Measurements from ENCODE around the gene PPL.
"Not testable (repeated sequence)": the region's sequence is repeated elsewhere in the genome, so short reads cannot be mapped to it uniquely, and the experiment has no call there.

The PPL gene

DNA sequence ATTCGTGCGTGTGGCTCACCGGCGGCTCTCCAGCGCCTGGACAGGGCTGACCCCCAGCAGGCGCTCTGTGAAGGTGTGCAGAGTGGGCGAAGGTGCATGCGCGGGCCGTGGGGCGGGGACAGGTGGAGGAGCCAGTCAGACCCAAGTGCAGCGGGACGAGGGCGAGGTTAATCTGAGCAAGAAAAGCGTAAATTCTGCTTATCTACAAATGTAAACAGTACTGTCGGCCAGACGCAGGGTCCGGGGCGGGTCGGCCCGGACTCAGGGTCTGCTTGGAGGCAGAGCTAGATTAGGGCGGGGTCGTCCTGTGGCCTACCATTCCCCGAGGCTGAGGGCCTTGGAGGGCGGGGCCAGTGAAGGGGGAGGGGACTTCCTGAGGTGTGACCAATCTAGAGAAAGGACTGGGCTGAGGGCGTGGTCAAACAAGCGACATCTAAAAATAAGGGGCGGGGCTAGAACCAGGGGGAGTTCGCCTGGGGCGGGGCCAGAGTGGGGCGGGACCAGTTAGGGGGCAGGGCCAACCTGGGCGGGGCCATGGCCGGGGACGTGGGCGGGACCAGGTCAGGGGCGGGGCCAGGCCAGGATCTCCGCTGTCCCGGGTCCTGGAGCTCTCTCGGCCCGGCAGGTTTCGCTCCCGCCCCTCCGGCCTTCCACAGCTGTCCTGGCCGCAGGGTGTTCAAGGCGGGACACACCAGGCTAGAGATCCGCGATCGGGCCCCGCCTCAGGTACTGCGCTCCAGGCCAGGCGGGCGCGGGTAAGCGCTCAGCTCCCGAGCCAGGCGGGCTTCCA, 21.0 kb upstream of the PPL start, which contains the start of gene SEC14L5:
Gene SEC14L5, plus strand, starts transcription at position 611 of the 790 bp plus-strand sequence. CDS start 994 bp downstream, outside the sequence.
- DNase-seq = peak; percentile 97

DNA sequence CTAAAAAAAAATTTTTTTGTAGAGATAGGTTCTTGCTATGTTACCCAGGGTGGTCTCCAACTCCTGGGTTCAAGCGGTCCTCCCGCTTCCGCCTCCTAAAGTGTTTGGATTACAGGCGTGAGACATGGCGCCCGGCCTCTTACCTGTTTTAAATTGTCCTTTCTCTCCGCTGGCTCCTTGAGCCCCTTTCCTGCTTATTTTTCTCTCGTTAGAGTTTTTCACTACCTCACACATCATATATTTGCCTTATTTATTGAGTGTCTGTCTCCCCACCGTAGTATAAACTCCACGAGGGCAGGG, 20.4 kb upstream of the PPL start:
- no peak for DNase-seq

DNA sequence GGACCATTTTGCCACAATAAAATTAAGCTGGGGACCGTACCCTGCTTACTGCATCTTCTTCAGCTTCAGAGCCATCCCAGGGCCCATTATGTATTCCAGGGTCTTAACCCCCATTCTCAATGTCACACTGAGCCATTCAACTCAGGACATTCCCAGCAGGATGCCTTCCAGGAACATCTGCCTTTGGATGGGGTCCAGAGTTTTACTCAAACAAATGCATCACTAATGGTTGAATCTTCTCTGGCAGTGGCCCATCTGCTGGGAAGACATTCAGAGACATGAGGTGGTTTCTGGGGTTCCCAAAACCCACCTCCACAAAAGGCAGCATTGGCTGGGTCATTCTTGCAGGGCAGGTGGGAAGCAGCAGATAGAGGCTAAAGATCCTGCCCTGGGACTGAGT, 17.8 kb upstream of the PPL start:
- DNase-seq = no peak

DNA sequence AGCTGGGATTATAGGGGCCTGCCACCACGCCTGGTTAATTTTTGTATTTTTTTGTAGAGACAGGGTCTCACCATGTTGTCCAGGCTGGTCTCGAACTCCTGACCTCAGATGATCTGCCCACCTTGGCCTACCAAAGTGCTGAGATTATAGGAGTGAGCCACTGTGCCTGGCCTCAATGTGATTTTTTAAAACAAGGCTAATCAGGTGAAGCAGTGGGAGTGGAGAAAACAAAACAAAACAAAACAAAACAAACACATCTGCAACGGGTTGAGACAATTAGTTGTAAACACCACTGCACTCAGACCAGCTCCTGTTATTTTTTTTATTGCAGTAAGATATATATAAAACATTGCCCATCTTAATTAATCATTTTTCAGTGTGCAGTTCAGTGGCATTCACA, 14.6 kb upstream of the PPL start:
- not testable (repeated sequence) for DNase-seq

DNA sequence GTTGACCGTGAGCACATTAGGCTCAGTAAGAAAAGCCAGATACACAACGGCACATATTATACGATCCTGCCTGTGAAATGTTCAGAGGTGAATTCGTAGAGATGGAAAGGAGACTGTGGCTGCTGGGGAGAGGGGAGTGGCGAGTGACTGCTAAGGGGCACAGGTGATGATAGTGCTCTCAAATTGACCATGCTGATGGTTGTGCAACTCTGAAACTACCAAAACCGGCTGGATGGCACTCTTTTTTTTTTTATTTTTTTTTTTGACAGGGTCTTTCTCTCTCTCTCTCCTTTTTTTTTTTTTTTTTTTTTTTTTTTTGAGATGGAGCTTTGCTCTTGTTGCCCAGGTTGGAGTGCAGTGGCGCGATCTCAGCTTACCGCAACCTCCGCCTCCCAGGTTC, 13.0 kb upstream of the PPL start:
- no peak for DNase-seq

DNA sequence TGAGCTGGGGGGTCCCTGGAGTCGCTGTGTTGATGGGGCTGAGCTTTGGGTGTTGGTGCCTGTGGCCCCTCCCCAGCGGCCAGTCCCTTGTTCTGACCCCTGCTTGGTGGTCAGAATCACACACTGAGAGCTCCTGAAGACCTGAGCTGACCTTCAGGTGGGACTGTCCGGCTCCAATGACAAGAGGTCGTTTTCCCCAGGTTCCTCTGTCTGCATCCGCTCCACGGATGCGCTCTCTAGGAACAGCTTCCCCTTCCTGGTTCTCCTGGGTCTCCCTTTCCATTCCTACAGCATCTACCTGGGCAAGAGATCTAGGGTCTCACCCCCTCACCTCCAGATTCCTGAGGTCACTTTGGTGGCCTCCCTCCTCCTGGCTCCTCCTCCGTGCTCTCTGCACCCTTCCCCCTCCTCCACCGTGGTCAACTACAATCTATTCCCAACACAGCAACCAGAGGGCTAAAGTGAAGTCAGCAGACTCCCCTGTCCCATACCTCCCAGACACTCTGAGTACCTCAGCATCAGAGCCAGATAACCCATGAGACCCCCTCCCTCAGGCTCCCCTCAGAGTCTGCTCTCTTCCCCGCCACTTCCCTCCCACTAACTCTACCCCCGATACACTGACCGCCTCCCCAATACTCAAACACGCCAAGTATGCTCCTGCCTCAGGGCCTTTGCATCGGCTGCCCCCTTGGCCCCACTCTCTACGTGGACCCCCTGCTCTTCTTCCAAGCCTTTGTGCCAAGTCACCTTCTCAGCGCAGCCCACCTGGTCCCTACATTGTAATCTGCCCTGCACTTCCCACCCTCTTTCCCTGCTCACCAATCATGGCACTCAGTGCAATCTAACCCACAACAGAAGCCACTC, 12.2 kb upstream of the PPL start:
- DNase-seq = no peak

DNA sequence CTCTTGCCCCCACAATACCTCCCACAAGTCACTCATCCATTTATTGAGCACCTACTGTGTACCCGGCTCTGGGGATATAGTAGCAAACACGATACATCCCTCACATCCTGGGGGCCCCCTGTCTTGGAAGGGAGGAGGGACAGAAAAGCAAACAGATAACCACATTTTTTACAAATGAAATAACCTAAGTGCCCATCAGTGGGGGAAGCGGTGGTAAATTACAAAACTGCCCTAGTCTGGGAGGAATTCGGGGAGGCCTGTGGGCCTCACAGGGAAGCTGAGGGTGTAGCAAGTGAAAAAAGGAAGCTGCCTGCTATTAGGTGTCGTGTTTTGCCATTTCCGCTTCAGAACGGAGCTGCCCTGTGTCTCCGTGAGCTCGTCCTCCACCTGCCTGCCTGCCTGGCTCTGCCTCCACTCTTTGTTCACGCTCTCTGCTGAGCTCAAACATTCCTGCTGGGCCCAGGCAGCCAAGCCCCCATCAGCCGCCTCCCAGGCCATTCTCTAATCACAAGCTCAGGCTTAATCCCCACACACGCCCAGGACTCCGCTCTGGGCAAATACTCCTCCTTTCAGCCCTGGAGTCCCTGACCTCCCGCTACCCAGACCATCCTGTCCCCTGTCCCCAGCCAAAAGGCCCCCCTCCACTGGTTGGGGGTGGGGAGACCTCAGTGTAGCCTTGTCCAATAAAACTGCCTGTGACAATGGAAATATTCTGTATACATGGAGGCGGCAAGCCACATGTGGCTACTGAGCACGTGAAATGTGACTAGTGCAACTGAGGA, 11.0 kb upstream of the PPL start:
- no peak for DNase-seq

DNA sequence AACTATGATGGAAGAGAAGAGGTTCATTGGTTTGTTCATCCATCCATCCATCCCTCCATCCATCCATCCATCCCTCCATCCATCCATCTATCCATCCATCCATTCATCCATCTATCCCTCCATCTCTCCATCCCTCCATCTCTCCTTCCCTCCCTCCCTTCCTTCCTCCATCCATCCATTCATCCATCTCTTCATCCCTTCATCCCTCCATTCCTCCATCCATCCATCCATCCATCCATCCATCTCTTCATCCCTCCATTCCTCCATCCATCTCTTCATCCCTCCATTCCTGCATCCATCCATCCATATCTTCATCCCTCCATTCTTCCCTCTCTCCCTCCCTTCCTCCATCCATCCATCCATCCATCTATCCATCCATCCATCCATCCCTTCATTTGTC, 10.0 kb upstream of the PPL start:
- no peak for DNase-seq

DNA sequence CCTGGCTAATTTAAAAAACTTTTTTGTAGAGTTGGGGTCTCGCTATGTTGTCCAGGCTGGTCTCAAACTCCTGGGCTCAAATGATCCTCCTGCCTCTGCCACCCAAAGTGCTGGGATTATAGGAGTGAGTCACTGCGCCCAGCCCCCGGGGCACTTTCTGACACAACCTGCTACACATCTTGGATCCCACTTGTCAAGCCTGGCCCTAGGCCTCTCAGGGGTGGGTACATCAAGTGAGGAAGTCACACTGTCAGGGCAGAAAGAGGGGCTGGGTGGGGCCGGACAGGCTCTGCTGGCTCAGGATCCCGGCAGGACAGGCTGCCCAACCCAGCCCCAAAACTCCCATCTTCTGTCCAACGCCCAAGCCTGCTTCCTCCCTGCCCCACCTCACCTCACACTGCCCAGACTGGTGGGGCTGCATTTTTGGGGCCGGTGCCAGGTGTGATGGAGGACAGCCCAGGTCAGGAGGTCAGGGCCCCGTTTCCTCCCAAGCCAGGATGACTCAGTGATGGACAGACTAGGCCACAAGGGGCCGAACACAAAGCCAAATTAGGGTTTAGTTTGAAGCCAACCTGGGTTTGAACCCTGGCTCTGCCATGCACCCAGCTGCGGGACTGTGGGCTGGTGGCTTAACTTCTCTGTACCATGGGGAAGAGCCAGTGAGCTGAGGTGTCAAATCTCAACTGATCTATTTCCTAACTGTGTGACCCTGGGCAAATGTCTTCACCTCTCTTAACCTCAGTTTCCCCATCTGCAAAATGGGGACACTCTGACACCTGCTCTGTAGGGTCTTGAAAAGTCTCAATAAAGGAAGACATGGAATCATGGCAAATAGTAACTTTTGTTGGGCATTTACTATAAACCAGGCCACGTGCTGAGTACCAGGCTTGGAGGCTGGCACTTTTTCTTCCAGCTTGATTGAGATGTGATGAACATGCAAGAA, 8.9 kb upstream of the PPL start:
- no peak for DNase-seq

DNA sequence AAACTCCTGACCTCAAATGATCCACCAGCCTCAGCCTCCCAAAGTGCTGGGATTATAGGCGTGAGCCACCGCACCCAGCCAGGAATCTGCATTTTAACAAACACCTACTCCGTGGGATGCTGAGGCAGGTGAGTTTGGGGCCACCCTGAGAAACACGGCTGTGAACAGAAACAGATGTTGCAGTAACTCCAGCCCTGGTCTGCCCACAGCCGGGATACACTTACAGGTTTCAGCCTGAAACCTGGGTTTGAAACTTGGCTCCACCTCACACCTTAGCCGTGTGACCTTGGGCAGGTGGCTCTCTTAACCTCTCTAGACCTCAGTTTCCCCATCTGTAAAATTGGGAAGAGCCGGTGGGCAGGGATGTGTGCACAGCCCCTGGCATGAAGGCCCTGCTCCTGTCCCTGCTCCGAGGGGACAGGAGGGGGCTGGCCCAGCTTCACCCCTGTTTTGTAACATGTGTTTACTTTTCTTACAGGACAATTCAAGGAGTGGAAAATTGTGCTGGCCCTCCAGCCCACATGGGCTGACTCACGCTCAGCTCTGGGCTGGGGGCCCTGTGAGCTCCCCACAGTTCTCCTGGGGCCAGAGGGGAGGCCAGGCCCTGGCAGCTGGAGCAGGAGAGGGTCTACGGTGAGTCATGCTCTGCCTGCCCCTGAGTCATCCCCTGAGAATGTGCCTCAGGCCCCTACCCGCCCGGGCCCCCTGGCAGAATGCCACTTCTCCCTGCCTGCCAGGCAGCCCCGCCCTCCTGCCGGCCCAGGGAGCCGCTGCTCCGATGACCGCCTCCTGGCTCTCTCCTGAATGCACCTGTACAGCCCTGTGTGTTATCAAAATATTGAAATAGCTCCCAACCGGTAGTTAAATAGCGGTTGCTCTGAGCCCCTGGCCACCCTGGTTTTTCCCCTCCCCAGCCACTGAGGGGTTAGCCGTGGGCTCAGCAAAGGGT, 7.7 kb upstream of the PPL start:
- peak; percentile 98 for DNase-seq

DNA sequence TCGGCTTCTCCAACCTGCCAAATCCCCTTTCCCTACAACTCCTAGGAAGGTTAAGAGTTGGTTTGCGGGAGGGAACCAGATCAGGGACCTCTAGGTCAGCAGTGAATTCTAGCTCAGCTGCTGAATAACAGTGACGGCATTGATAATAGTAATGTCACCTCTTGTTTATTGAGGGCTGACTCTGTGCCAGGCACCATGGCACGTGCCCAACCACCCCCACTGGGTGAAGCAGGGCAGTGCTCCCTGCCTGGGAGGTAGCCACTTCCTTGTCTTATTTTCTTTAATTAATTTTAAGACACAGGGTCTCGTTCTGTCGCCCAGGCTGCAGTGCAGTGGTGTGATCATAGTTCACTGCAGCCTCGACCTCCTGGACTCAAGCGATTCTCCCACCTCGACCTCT, 5.5 kb upstream of the PPL start:
- no peak for DNase-seq

DNA sequence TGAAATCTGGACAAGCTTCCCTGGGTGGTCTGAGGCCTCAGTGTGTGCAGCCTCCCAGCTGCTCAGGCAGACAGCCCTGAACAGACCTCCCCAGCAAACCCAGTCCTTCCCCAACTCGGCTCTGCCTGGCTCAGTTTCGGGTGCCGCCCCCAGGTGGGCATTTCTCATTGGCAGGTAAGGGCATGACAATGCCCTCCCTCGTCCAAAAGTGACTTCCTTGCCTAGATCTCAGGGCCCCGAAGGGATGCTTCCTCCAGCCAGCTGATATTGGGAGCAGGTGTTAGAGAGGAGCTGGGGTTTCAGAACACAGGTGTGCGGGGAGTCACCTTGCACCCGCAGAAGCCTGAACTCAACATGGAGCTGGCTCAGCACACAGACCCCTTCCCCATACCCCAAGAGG, 3.8 kb upstream of the PPL start:
- no peak for DNase-seq

DNA sequence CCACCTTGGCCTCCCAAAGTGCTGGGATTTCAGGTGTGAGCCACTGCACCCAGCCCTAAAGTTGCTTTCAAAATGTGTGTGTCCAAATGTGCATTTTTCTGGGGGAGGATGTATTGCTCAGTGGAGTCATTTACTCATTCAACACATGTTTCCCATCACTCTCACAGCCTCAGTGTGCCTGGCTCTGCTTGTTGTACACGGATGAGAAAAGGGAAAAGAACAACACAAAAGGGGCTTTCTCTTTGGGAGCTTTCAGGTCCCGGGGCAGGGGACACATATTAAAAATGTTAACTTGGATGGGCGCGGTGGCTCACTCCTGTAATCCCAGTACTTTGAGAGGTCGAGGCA, 1.7 kb upstream of the PPL start:
- peak; percentile 28 for DNase-seq

DNA sequence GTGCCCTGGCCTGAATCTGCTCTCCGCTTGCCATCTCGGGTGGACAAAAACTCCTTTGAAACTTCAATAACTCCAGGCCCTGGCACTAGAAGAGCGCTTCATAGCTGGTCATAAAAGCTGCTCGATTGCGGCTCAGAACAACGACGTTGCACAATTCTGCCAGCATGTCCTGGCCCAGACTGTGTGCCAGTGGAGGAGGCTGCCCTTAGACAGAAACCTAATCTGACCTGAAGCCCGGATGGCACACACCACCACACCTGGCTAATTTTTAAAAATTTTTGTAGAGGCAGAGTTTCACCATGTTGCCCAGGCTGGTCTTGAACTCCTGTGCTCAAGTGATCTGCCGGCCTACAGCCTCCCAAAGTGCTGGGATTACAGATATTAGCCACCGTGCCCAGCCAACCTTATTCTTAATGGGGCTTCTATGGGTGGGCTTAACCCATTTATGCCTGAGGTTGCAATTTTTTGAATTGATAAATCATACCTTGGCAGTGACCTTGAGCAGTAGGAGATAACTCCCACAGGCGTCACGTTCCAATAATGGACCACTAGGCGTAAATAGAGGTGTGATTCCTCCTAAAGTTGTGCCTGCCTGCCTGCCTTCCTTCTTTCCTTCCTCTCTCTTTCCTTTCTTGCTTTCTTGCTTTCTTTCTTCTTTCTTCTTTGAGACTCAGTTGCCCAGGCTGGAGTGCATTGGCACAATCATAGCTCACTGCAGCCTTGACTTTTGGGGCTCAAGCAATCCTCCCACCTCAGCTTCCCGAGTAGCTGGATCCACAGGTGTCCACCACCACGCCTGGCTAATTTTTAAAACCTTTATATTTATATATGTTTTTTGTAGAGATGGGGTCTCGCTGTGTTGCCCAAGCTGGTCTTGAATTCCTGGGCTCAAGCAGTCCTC, 1.1 kb upstream of the PPL start:
- no peak for DNase-seq

DNA sequence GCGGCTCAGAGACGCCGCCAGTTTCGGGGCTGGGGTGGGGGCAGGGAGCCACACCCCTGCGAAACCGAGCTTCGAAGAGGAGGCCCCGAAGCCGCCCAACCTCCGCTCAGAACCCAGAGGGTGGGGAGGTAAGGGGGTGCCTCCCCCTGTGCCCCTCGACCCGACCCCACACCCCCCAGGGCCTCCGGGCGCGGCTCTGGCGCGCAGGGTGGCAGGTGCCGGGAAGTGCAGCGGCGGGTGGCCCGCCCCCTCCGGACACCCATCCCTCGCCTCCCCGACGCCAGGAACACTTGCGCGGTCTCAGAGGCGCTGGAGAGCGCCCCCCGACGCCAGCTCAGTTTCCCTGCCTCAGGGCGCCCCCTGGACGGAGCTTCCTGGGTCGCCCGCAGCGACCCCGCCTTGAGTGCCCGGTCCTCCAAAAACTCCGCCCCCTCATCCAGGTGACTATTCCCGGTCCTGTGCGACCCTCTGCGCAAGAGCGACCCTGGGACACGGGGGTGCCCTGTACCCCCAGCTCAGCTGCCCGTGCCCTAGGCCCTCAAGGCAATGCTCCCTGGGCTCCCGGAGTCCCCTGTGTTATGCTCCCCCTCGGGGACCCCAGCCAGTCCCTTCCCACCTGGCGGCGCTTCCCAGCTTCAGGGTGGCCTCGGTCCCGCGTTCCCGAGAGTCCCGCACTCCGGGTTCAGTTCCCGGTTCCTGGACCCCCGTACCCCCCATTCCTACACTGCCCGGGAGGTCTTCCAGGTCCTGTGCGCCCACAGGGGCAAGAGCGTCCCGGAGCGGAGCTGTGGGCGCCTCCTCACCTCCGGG, 562 bp downstream of the PPL start:
- DNase-seq = no peak

DNA sequence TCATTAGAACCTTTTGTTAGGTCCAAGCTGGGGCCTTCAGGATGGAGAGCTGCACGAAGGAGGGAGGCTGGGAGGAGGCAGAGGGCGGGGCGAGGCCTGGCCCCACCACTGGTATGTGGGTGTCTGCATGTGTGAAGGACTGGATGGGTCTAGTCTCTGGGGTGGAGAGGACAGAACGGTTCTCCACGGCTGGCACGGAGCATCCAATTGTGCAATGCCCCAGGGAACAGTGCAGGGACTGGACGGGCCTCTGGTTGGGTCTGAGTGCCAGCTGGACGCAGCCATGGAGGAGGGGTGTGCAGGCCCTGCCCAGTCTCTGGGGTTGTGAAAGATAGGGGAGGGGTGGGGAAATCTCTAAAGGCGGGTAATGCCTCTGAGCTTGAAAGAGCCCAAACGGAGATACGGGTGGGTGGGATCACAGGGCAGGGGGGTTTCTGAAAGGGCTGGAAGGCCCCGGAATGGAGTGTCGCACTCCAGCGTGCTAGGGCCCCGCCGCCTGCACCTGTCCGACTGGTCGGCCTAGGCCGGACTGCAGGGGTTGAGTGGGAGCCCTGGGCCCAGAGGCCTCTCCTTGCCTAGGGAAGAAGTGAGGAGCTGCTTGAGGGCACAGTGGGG, 1.6 kb downstream of the PPL start:
- DNase-seq = no peak

DNA sequence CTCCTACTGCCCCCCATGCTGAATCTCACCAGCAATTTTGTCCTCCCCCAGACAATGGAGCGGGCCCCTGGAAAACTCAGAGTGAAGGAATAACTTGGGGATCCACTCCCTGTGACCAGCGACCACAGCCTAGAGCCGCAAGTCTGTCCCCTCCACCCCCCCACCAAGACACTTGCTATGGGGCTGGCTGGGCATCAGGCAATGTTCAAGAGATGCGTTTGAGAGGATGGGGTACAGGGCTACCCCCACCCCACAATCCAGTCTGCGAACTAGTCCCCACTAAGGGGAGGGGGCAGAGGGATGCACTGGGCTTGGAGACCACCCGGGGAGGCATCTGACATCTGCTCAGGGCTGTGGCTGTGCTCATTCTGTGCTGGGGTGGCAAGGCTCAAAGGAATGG, 2.4 kb downstream of the PPL start:
- no peak for DNase-seq

DNA sequence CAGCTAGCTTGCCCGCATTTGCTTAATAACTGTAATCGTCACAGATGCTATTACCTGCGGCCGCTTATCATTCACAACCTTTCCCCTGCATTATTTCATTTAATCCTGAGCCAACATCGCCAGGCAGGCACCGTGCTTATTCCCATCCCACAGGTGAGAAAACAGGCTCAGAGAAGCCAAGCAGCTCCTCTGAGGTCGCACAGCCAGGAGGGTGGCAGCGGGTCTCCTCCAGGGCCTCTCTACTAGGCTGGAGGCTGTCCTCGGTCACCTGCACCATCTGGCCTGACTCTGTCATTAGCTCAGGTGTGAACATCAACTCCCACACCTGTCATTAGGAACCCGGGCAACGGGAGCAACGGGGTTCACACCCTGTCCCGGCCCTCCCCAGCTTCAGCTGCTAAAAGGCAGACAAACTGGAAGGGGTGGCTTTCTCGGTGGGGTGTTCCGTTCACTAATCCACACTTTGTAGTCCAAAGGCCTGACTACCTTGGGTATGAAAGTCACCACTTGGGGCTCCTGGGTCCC, 3.0 kb downstream of the PPL start:
- no peak for DNase-seq
